H1 (cell line): ENCODE results near the gene MEX3D.

Source experiments
- CTCF ChIP-seq, 3 experiments: IDR thresholded peaks; 1 replicate in 2 of 3; 2 replicates in 1 of 3; pipeline versions ENCODE4 v1.5.1 to v1.6.1; 2011; ENCODE audit warnings: low read length in 3 of 3, mild to moderate bottlenecking in 3 of 3, inconsistent platforms in 2 of 3, low read depth in 1 of 3, moderate library complexity in 1 of 3; ENCODE audit not compliant: insufficient read depth in 1 of 3; ENCODE audit errors: control extremely low read depth in 1 of 3
- GABPA ChIP-seq: IDR thresholded peaks from 2 replicates; pipeline ENCODE4 v1.6.1; 2011; ENCODE audit warnings: mild to moderate bottlenecking, low read length, moderate library complexity, borderline replicate concordance; ENCODE audit not compliant: insufficient read depth
- JUND ChIP-seq: IDR thresholded peaks from 2 replicates; pipeline ENCODE4 v1.6.1; 2011; ENCODE audit warnings: mild to moderate bottlenecking, improper control_type of control experiment, low read length
- SIX5 ChIP-seq: IDR thresholded peaks from 2 replicates; pipeline ENCODE4 v1.6.1; 2011; ENCODE audit warnings: mild to moderate bottlenecking, low read depth, low read length

GRCh38 chr19:1613808-1614570 lies 45.9 kb upstream of the MEX3D start:
- TF ChIP-seq CTCF (IDR thresholded peaks at IDR 0.05; ENCODE audit: control extremely low read depth in 1 of 3, insufficient read depth in 1 of 3, low read depth in 1 of 3, low read length in 3 of 3) (no peak), JUND (no peak), GABPA (no peak), SIX5 (no peak)
